H1 (cell line): ENCODE results near the gene SH2B3. TPM values are rescaled to one million over a fixed set of nuclear protein-coding genes. Genes with fewer than 3 reads are reported as not detected.

Experiments
- CTCF ChIA-PET: fragments of 300-600 bp; sonication (Branson Sonifier 250); formaldehyde crosslinking; loops from one replicate; lab custom pipeline; 2021; ENCODE audit not compliant: partially characterized antibody; lab: Charles Lee
- POLR2A ChIA-PET: fragments of 300-600 bp; sonication (Branson Sonifier 250); formaldehyde crosslinking; loops from one replicate; lab custom pipeline; 2021; ENCODE audit warnings: inconsistent platforms; ENCODE audit not compliant: partially characterized antibody; lab: Charles Lee
- DNase-seq, 2 experiments: peaks; one replicate each; pipeline versions ENCODE4 v3.0.0 to v3.0.0-alpha.2; 2010 to 2022; ENCODE audit warnings: low spot score in 2 of 2, low read depth in 1 of 2, mixed read lengths in 1 of 2
- FAIRE-seq: peaks from 2 replicates; lab custom pipeline; 2011; peaks lifted over from hg19 to GRCh38; lab: Jason Lieb, UNC
- H2AFZ ChIP-seq: 2 replicates; pipeline ENCODE4 v1.8.1; 2012; ENCODE audit warnings: low read length, inconsistent platforms
- H2AK5ac ChIP-seq: 2 replicates; pipeline ENCODE4 v1.6.1; 2013; ENCODE audit warnings: low read depth, low read length
- H2BK120ac ChIP-seq: replicated peaks from 2 replicates; pipeline ENCODE3; 2013; ENCODE audit warnings: low read depth, low read length, inconsistent platforms
- H2BK12ac ChIP-seq: 2 replicates; pipeline ENCODE4 v1.6.1; 2013; ENCODE audit warnings: low read depth, low read length
- H2BK15ac ChIP-seq: 2 replicates; pipeline ENCODE4 v1.6.1; 2013; ENCODE audit warnings: low read length
- H2BK20ac ChIP-seq: 2 replicates; pipeline ENCODE4 v1.6.1; 2013; ENCODE audit warnings: low read length
- H2BK5ac ChIP-seq: 2 replicates; pipeline ENCODE4 v1.6.1; 2013; ENCODE audit warnings: low read depth, low read length
- H3K14ac ChIP-seq: 2 replicates; pipeline ENCODE4 v1.6.1; 2013; ENCODE audit warnings: inconsistent platforms; ENCODE audit not compliant: insufficient read length
- H3K18ac ChIP-seq: 2 replicates; pipeline ENCODE4 v1.6.1; 2013; ENCODE audit warnings: low read length; ENCODE audit errors: extremely low read depth
- H3K23ac ChIP-seq: 2 replicates; pipeline ENCODE4 v1.6.1; 2013; ENCODE audit warnings: inconsistent platforms; ENCODE audit not compliant: insufficient read length
- H3K23me2 ChIP-seq: 2 replicates; pipeline ENCODE4 v1.6.1; 2013; ENCODE audit warnings: low read depth, low read length
- H3K27ac ChIP-seq: 2 replicates; pipeline ENCODE4 v1.6.1; 2011; ENCODE audit warnings: low read depth, low read length, inconsistent platforms
- H3K27me3 ChIP-seq, 4 experiments: replicated peaks in 1 of 4; 1 replicate in 1 of 4; 2 replicates in 3 of 4; pipeline versions ENCODE4 v1.6.1 to v1.8.1; 2011 to 2013; ENCODE audit warnings: low read length in 3 of 4, mild to moderate bottlenecking in 3 of 4, inconsistent platforms in 2 of 4, mixed read lengths in 2 of 4, moderate library complexity in 1 of 4; ENCODE audit not compliant: control insufficient read depth in 3 of 4, insufficient read depth in 3 of 4; ENCODE audit errors: extremely low read depth in 1 of 4
- H3K36me3 ChIP-seq, 4 experiments: 2 replicates each; pipeline versions ENCODE4 v1.6.1 to v1.8.1; 2011 to 2013; ENCODE audit warnings: mild to moderate bottlenecking in 4 of 4, low read length in 3 of 4, moderate library complexity in 2 of 4, control low read depth in 1 of 4, inconsistent platforms in 1 of 4; ENCODE audit not compliant: insufficient read depth in 4 of 4, control insufficient read depth in 2 of 4
- H3K4ac ChIP-seq: replicated peaks from 2 replicates; pipeline ENCODE3; 2013; ENCODE audit warnings: low read length, low read depth, mixed read lengths, inconsistent platforms; ENCODE audit not compliant: insufficient read length
- H3K4me1 ChIP-seq, 4 experiments: replicated peaks in 1 of 4; 1 replicate in 1 of 4; 2 replicates in 3 of 4; pipeline versions ENCODE4 v1.6.1 to v1.8.1; 2011 to 2013; ENCODE audit warnings: low read length in 3 of 4, inconsistent platforms in 2 of 4, mixed read lengths in 1 of 4; ENCODE audit not compliant: insufficient read depth in 4 of 4, control insufficient read depth in 3 of 4
- H3K4me2 ChIP-seq, 2 experiments: 2 replicates each; pipeline versions ENCODE4 v1.6.1 to v1.8.1; 2011 to 2013; ENCODE audit warnings: low read depth in 2 of 2, low read length in 2 of 2, control low read depth in 1 of 2, inconsistent platforms in 1 of 2, mild to moderate bottlenecking in 1 of 2; ENCODE audit not compliant: insufficient read depth in 1 of 2
- H3K4me3 ChIP-seq, 4 experiments: fragments of 200-600, 300-600 bp in 1 of 4; sonication (generic), shearing (Covaris generic), sonication (Bioruptor Twin) in 1 of 4; 2 replicates each; pipeline versions ENCODE4 v1.5.1 to v1.8.1; 2011 to 2016; ENCODE audit warnings: low read length in 4 of 4, low read depth in 3 of 4, control low read depth in 2 of 4, inconsistent platforms in 2 of 4, mild to moderate bottlenecking in 2 of 4, mixed read lengths in 1 of 4, moderate library complexity in 1 of 4; ENCODE audit not compliant: insufficient read depth in 2 of 4; ENCODE audit errors: extremely low read depth in 1 of 4
- H3K56ac ChIP-seq: replicated peaks from 2 replicates; pipeline ENCODE3; 2013; ENCODE audit warnings: low read depth, mild to moderate bottlenecking, mixed read lengths, low read length, inconsistent platforms; ENCODE audit not compliant: insufficient read length
- H3K79me1 ChIP-seq: 2 replicates; pipeline ENCODE4 v1.6.1; 2013; ENCODE audit warnings: low read depth, low read length, control low read depth
- H3K79me2 ChIP-seq, 2 experiments: 2 replicates each; pipeline versions ENCODE4 v1.6.1 to v1.8.1; 2012 to 2013; ENCODE audit warnings: low read length in 2 of 2, mild to moderate bottlenecking in 2 of 2, inconsistent platforms in 1 of 2; ENCODE audit not compliant: insufficient read depth in 2 of 2, control insufficient read depth in 1 of 2
- H3K9ac ChIP-seq, 4 experiments: replicated peaks in 1 of 4; 1 replicate in 1 of 4; 2 replicates in 3 of 4; pipeline versions ENCODE4 v1.6.1 to v1.8.1; 2011 to 2013; ENCODE audit warnings: low read depth in 3 of 4, low read length in 3 of 4, control low read depth in 2 of 4, mild to moderate bottlenecking in 2 of 4, moderate library complexity in 2 of 4, inconsistent platforms in 1 of 4; ENCODE audit errors: extremely low read depth in 1 of 4
- H3K9me3 ChIP-seq, 2 experiments: 2 replicates each; pipeline versions ENCODE4 v1.6.1 to v1.8.1; 2012 to 2013; ENCODE audit warnings: mild to moderate bottlenecking in 2 of 2, moderate library complexity in 2 of 2, control low read depth in 1 of 2, inconsistent platforms in 1 of 2, low read depth in 1 of 2, low read length in 1 of 2, mixed read lengths in 1 of 2; ENCODE audit not compliant: insufficient read depth in 2 of 2
- H4K20me1 ChIP-seq, 2 experiments: replicated peaks in 1 of 2; 2 replicates each; pipeline versions ENCODE3 to v1.8.1; 2011 to 2013; ENCODE audit warnings: inconsistent platforms in 2 of 2, low read length in 2 of 2, mild to moderate bottlenecking in 1 of 2; ENCODE audit not compliant: insufficient read depth in 2 of 2, control insufficient read depth in 1 of 2
- H4K5ac ChIP-seq: 2 replicates; pipeline ENCODE4 v1.6.1; 2013; ENCODE audit warnings: low read length, low read depth, mixed read lengths, inconsistent platforms; ENCODE audit not compliant: insufficient read length
- H4K8ac ChIP-seq: 2 replicates; pipeline ENCODE4 v1.8.0; 2013; ENCODE audit warnings: mild to moderate bottlenecking, moderate library complexity, low read length, inconsistent platforms; ENCODE audit not compliant: insufficient read depth; ENCODE audit errors: extremely low read depth
- H4K91ac ChIP-seq: replicated peaks from 2 replicates; pipeline ENCODE3; 2013; ENCODE audit warnings: low read length, mixed read lengths, inconsistent platforms; ENCODE audit not compliant: insufficient read length
- CBX8 ChIP-seq: fragments of 300-800, 300-1000 bp; sonication (generic); IDR thresholded peaks from 2 replicates; pipeline ENCODE4 v1.7.1; 2016; ENCODE audit warnings: low read depth, low read length, borderline replicate concordance
- CTBP2 ChIP-seq: IDR thresholded peaks from 2 replicates; pipeline ENCODE4 v1.7.0; 2011; ENCODE audit warnings: borderline replicate concordance, mild to moderate bottlenecking, moderate library complexity, mixed read lengths, low read length; ENCODE audit not compliant: insufficient read depth, insufficient read length
- JUN ChIP-seq: IDR thresholded peaks from 2 replicates; pipeline ENCODE4 v1.6.1; 2011; ENCODE audit warnings: low read depth, mild to moderate bottlenecking, improper control_type of control experiment, low read length
- KDM4A ChIP-seq: IDR thresholded peaks from one replicate; pipeline ENCODE4 v1.7.1; 2012; ENCODE audit warnings: low read depth, mild to moderate bottlenecking, moderate library complexity, low read length, inconsistent platforms; ENCODE audit not compliant: severe bottlenecking
- MAX ChIP-seq: IDR thresholded peaks from 2 replicates; pipeline ENCODE4 v1.6.1; 2012; ENCODE audit warnings: inconsistent platforms
- RFX5 ChIP-seq: IDR thresholded peaks from 2 replicates; pipeline ENCODE4 v1.6.1; 2011; ENCODE audit warnings: low read depth, low read length, improper control_type of control experiment, borderline replicate concordance
- RNF2 ChIP-seq: fragments of 200-900, 300-1000 bp; sonication (generic); IDR thresholded peaks from 2 replicates; pipeline ENCODE4 v1.7.1; 2016; ENCODE audit warnings: borderline replicate concordance, low read depth, mild to moderate bottlenecking, antibody characterized with exemption, low read length; ENCODE audit not compliant: poor library complexity, severe bottlenecking; ENCODE audit errors: missing control alignments
- SP2 ChIP-seq: IDR thresholded peaks from 2 replicates; pipeline ENCODE4 v1.6.1; 2012; ENCODE audit warnings: mild to moderate bottlenecking, low read length, inconsistent platforms
- SP4 ChIP-seq: IDR thresholded peaks from 2 replicates; pipeline ENCODE4 v1.6.1; 2012; ENCODE audit warnings: low read length, inconsistent platforms
- SUZ12 ChIP-seq: fragments of 200-600 bp; sonication (generic); IDR thresholded peaks from 2 replicates; pipeline ENCODE4 v1.6.1; 2012; ENCODE audit warnings: mild to moderate bottlenecking, inconsistent platforms, low read length, moderate library complexity, mixed read lengths
- TCF12 ChIP-seq: IDR thresholded peaks from 2 replicates; pipeline ENCODE4 v1.6.1; 2011; ENCODE audit warnings: low read depth, mild to moderate bottlenecking, low read length
- WGBS, 2 experiments: shearing (Covaris generic) in 1 of 2; methylation state at CpG; one replicate each; pipeline versions ENCODE4 v1.1.6 to v1.1.7; 2013 to 2015; ENCODE audit warnings: low lambda C conversion rate in 2 of 2, mixed read lengths in 2 of 2, inconsistent platforms in 1 of 2, low coverage in 1 of 2, missing lambda C conversion rate in 1 of 2; ENCODE audit not compliant: insufficient replicate concordance in 2 of 2, insufficient coverage in 1 of 2, insufficient read length in 1 of 2; ENCODE audit errors: extremely low coverage in 1 of 2, missing lambda C conversion rate in 1 of 2; 5-methylcytosine and 5-hydroxymethylcytosine counted together
- polyA plus RNA-seq, 7 experiments: library from polyadenylated mRNA; depleted of rRNA in 3 of 7; stranded (reverse) in 5 of 7; unstranded in 2 of 7; fragments of >200 nt in 5 of 7; fragments of 200-250 nt in 2 of 7; gene quantifications; 1 replicate in 5 of 7; 2 replicates in 1 of 7; 4 replicates in 1 of 7; pipeline versions ENCODE4 v1.2.1 to v1.2.3, GENCODE V29; 2011 to 2013; ENCODE audit warnings: missing spikeins in 2 of 7, mixed read lengths in 2 of 7
- total RNA-seq: library from RNA; stranded (reverse); fragmentation: NEBNext Ultra II Directional; extraction: Animal tissue kit (Norgen Biotek cat#: 25700); gene quantifications from 2 replicates; pipeline ENCODE4 v1.2.1, GENCODE V29; 2021
- TF ChIP-seq, protein P1 (sequence below): IDR thresholded peaks from 2 replicates; pipeline ENCODE4 v1.6.1; 2011; ENCODE audit warnings: low read depth, mild to moderate bottlenecking, low read length; ENCODE audit not compliant: insufficient read depth

SH2B3 gene
- total and polyA plus RNA-seq, 2 of the 8 experiments (the other 6 are each of a cell fraction or from before 2014, with no cell fraction given), result 20.8 to 34.1 TPM

DNA sequence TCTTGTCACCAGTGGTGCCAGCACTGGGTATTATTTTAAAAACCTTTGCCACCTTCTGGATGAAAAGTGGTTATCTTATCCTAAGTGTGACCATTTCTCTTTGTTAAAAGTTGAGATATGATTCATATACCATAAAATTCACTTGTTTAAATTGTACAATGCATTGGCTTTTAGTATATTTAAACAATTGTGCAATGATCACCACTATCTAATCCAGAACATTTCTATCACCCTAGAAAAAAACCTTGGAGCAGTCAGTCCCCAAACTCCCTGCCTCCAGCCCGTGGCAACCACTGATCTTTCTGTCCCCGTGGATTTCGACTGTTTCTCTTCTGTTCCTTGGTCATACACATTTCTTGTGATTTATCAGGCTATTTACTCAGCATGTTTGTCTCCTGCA, 28.3 kb downstream of the SH2B3 start:
- Histone ChIP-seq H4K91ac (no peak overlapping the region), H3K4me3 (no peak overlapping the region), H2BK12ac (0 out of 2 replicates have a peak overlapping the region, but pooled peaks have one; percentile 30), H3K27ac (no peak overlapping the region), H3K9ac (peak overlapping the region in 1 of 4 experiments; percentile 36; a peak in 2 of 7 replicates), H3K4ac (no peak overlapping the region), H3K27me3 (no peaks in the 10 kb centered on the region), H3K4me1 (peaks cover 4 to 52% (median 37%) of the 10 kb centered on the region in 4 experiments), H3K9me3 (no peaks in the 10 kb centered on the region), H4K5ac (no peak overlapping the region), H2BK20ac (no peak overlapping the region), H3K79me2 (peaks cover 3 to 79% of the 10 kb centered on the region in 2 experiments; a peak in 3 of 4 replicates), H2AFZ (no peak overlapping the region), H2BK15ac (no peak overlapping the region; the same call in 1 of the 2 replicates), H2BK5ac (no peak overlapping the region), H2AK5ac (no peak overlapping the region), H3K18ac (no peak overlapping the region; the same call in 1 of the 2 replicates), H3K56ac (no peak overlapping the region), H2BK120ac (no peak overlapping the region), H3K14ac (no peak overlapping the region), H3K36me3 (no peaks in the 10 kb centered on the region), H4K20me1 (peaks cover 19 to 27% of the 10 kb centered on the region in 2 experiments), H3K4me2 (peak overlapping the region in 1 of 2 experiments; percentile 10; a peak in 1 of 4 replicates), H3K79me1 (peaks cover 11% of the 10 kb centered on the region), H3K23me2 (no peaks in the 10 kb centered on the region), H4K8ac (no peak overlapping the region), H3K23ac (no peak overlapping the region)
- FAIRE-seq (no peak), DNase-seq (no peak)
- WGBS, 2 experiments, result 89% methylated on average over 3 of the region's 3 CpGs; no CpG with 5 or more reads in 1 of the 2 experiments
- ChIA-PET CTCF (interaction anchor here (0.8 to 31.7 kb wide), 8 partner anchors 9 to 31 kb away, joined by 3 to 838 read pairs (median 8); partner anchors contain the start of gene SH2B3), POLR2A (interaction anchor here (1.1 to 3.2 kb wide), 4 partner anchors 9 to 30 kb away, joined by 3 to 26 read pairs (median 10); no protein-coding TSS in a partner anchor)
- no peak for TF ChIP-seq SP2
- no peak for TF ChIP-seq SP4
- no peak for TF ChIP-seq MAX
- TF ChIP-seq RNF2, result no peak
- TF ChIP-seq TCF12, result no peak
- TF ChIP-seq RFX5, result no peak
- no peak for TF ChIP-seq CTBP2
- TF ChIP-seq KDM4A, result no peak
- TF ChIP-seq JUN, result no peak
- no peak for TF ChIP-seq SUZ12
- TF ChIP-seq, protein P1, sequence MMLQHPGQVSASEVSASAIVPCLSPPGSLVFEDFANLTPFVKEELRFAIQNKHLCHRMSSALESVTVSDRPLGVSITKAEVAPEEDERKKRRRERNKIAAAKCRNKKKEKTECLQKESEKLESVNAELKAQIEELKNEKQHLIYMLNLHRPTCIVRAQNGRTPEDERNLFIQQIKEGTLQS, result no peak
- no peak for TF ChIP-seq CBX8
